HEK293 (cell line): Measurements from ENCODE around the gene PTPRJ.

Source experiments
- KLF10 ChIP-seq: fragments of 450-650 bp; IDR thresholded peaks from 2 replicates; pipeline ENCODE4 v1.5.1; 2018; ENCODE audit warnings: missing biosample characterization, mild to moderate bottlenecking, missing genetic modification characterization
- OSR2 ChIP-seq: fragments of 450-650 bp; formaldehyde crosslinking; IDR thresholded peaks from 2 replicates; pipeline ENCODE4 v1.5.1; 2016; ENCODE audit warnings: missing biosample characterization, missing genetic modification characterization
- OVOL3 ChIP-seq: fragments of 450-650 bp; formaldehyde crosslinking; IDR thresholded peaks from 2 replicates; pipeline ENCODE4 v1.5.1; 2016; ENCODE audit warnings: missing biosample characterization, missing genetic modification characterization
- PRDM6 ChIP-seq: fragments of 450-650 bp; formaldehyde crosslinking; IDR thresholded peaks from 2 replicates; pipeline ENCODE4 v1.5.1; 2017; ENCODE audit warnings: missing biosample characterization, missing genetic modification characterization
- SCRT2 ChIP-seq: fragments of 450-650 bp; formaldehyde crosslinking; IDR thresholded peaks from 2 replicates; pipeline ENCODE4 v1.5.1; 2016; ENCODE audit warnings: missing biosample characterization, missing genetic modification characterization
- TSHZ1 ChIP-seq: fragments of 450-650 bp; formaldehyde crosslinking; IDR thresholded peaks from 2 replicates; pipeline ENCODE4 v1.5.1; 2016; ENCODE audit warnings: missing biosample characterization, missing genetic modification characterization, borderline replicate concordance
- WT1 ChIP-seq: fragments of 450-650 bp; formaldehyde crosslinking; IDR thresholded peaks from 2 replicates; pipeline ENCODE4 v1.5.1; 2016; ENCODE audit warnings: missing biosample characterization, missing genetic modification characterization
- ZBTB20 ChIP-seq: fragments of 450-650 bp; formaldehyde crosslinking; IDR thresholded peaks from 2 replicates; pipeline ENCODE4 v1.5.1; 2016; ENCODE audit warnings: missing biosample characterization, missing genetic modification characterization
- ZBTB44 ChIP-seq: fragments of 450-650 bp; IDR thresholded peaks from 2 replicates; pipeline ENCODE4 v1.5.1; 2018; ENCODE audit warnings: missing biosample characterization, mild to moderate bottlenecking, missing genetic modification characterization
- ZBTB48 ChIP-seq: fragments of 450-650 bp; formaldehyde crosslinking; IDR thresholded peaks from 2 replicates; pipeline ENCODE4 v1.5.1; 2016; ENCODE audit warnings: missing biosample characterization, missing genetic modification characterization
- ZNF248 ChIP-seq: fragments of 450-650 bp; formaldehyde crosslinking; IDR thresholded peaks from 2 replicates; pipeline ENCODE4 v1.5.1; 2017; ENCODE audit warnings: missing biosample characterization, missing genetic modification characterization
- ZNF274 ChIP-seq, 2 experiments: fragments of 200-500 bp in 1 of 2; fragments of 450-650 bp in 1 of 2; sonication (Bioruptor generic) in 1 of 2; formaldehyde crosslinking in 1 of 2; IDR thresholded peaks; 2 replicates each; pipeline versions ENCODE4 v1.5.1 to v1.6.1; 2014 to 2016; ENCODE audit warnings: borderline replicate concordance in 1 of 2, inconsistent platforms in 1 of 2, low read length in 1 of 2, missing biosample characterization in 1 of 2, missing genetic modification characterization in 1 of 2
- ZNF302 ChIP-seq: fragments of 450-650 bp; formaldehyde crosslinking; IDR thresholded peaks from 2 replicates; pipeline ENCODE4 v1.5.1; 2016; ENCODE audit warnings: missing biosample characterization, missing genetic modification characterization, low read depth
- ZNF37A ChIP-seq: fragments of 450-650 bp; IDR thresholded peaks from 2 replicates; pipeline ENCODE4 v1.5.1; 2018; ENCODE audit warnings: missing biosample characterization, missing genetic modification characterization
- ZNF48 ChIP-seq: fragments of 450-650 bp; formaldehyde crosslinking; IDR thresholded peaks from 2 replicates; pipeline ENCODE4 v1.5.1; 2016; ENCODE audit warnings: missing biosample characterization, missing genetic modification characterization
- ZNF510 ChIP-seq: fragments of 450-650 bp; formaldehyde crosslinking; IDR thresholded peaks from 2 replicates; pipeline ENCODE4 v1.5.1; 2018; ENCODE audit warnings: mild to moderate bottlenecking, missing genetic modification characterization, missing biosample characterization; ENCODE audit not compliant: insufficient replicate concordance
- ZNF521 ChIP-seq: fragments of 450-650 bp; formaldehyde crosslinking; IDR thresholded peaks from 2 replicates; pipeline ENCODE4 v1.5.1; 2017; ENCODE audit warnings: missing biosample characterization, mild to moderate bottlenecking, missing genetic modification characterization
- ZNF548 ChIP-seq: fragments of 450-650 bp; formaldehyde crosslinking; IDR thresholded peaks from 2 replicates; pipeline ENCODE4 v1.5.1; 2016; ENCODE audit warnings: missing biosample characterization, missing genetic modification characterization
- ZNF629 ChIP-seq: fragments of 450-650 bp; formaldehyde crosslinking; IDR thresholded peaks from 2 replicates; pipeline ENCODE4 v1.5.1; 2017; ENCODE audit warnings: missing biosample characterization, missing genetic modification characterization
- ZNF670 ChIP-seq: fragments of 450-650 bp; formaldehyde crosslinking; IDR thresholded peaks from 2 replicates; pipeline ENCODE4 v1.5.1; 2016; ENCODE audit warnings: missing biosample characterization, missing genetic modification characterization, low read depth
- ZNF677 ChIP-seq: fragments of 450-650 bp; IDR thresholded peaks from 2 replicates; pipeline ENCODE4 v1.5.0; 2018; ENCODE audit warnings: missing biosample characterization, mild to moderate bottlenecking, missing genetic modification characterization, moderate library complexity
- ZNF837 ChIP-seq: fragments of 450-650 bp; formaldehyde crosslinking; IDR thresholded peaks from 2 replicates; pipeline ENCODE4 v1.5.1; 2016; ENCODE audit warnings: missing biosample characterization, missing genetic modification characterization
- ZNF843 ChIP-seq: fragments of 450-650 bp; formaldehyde crosslinking; IDR thresholded peaks from 2 replicates; pipeline ENCODE4 v1.5.1; 2016; ENCODE audit warnings: missing biosample characterization, missing genetic modification characterization
- TF ChIP-seq, protein P1 (sequence below): fragments of 450-650 bp; formaldehyde crosslinking; IDR thresholded peaks from 2 replicates; pipeline ENCODE4 v1.5.1; 2016; ENCODE audit warnings: missing biosample characterization, missing genetic modification characterization
- TF ChIP-seq, protein P2 (sequence below): fragments of 450-650 bp; formaldehyde crosslinking; IDR thresholded peaks from 2 replicates; pipeline ENCODE4 v1.5.1; 2016; ENCODE audit warnings: missing biosample characterization, missing genetic modification characterization
- TF ChIP-seq, protein P3 (sequence below): fragments of 450-650 bp; formaldehyde crosslinking; IDR thresholded peaks from 2 replicates; pipeline ENCODE4 v1.5.1; 2016; ENCODE audit warnings: missing biosample characterization, missing genetic modification characterization
- TF ChIP-seq, protein P4 (sequence below): fragments of 450-650 bp; formaldehyde crosslinking; IDR thresholded peaks from 2 replicates; pipeline ENCODE4 v1.5.1; 2016; ENCODE audit warnings: missing biosample characterization, missing genetic modification characterization

Gene PTPRJ

GRCh38 chr11:48088682-48089050, 108.3 kb downstream of the PTPRJ start (continued):
- peak; percentile 40 for TF ChIP-seq PRDM6 (tag by site-specific recombination)
- TF ChIP-seq OSR2 (tag by site-specific recombination), result peak; percentile 77
- TF ChIP-seq ZBTB44 (tag by site-specific recombination), result peak; percentile 84
- no peak for TF ChIP-seq ZNF670 (tag by site-specific recombination)
- peak; percentile 66 for TF ChIP-seq WT1
- no peak; the same call in 1 of the 2 replicates for TF ChIP-seq ZNF843 (tag by site-specific recombination)
- no peak for TF ChIP-seq ZNF510
- TF ChIP-seq, protein P1, sequence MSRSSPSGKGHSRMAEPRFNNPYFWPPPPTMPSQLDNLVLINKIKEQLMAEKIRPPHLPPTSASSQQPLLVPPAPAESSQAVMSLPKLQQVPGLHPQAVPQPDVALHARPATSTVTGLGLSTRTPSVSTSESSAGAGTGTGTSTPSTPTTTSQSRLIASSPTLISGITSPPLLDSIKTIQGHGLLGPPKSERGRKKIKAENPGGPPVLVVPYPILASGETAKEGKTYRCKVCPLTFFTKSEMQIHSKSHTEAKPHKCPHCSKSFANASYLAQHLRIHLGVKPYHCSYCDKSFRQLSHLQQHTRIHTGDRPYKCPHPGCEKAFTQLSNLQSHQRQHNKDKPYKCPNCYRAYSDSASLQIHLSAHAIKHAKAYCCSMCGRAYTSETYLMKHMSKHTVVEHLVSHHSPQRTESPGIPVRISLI (tag by site-specific recombination), result no peak
- no peak for TF ChIP-seq ZNF521 (tag by site-specific recombination)
- TF ChIP-seq ZNF37A, result no peak
- TF ChIP-seq ZNF548 (tag by site-specific recombination), result no peak
- peak; percentile 29; the same call in 1 of the 2 replicates for TF ChIP-seq KLF10
- no peak for TF ChIP-seq ZNF302 (tag by site-specific recombination)
- TF ChIP-seq, protein P2, sequence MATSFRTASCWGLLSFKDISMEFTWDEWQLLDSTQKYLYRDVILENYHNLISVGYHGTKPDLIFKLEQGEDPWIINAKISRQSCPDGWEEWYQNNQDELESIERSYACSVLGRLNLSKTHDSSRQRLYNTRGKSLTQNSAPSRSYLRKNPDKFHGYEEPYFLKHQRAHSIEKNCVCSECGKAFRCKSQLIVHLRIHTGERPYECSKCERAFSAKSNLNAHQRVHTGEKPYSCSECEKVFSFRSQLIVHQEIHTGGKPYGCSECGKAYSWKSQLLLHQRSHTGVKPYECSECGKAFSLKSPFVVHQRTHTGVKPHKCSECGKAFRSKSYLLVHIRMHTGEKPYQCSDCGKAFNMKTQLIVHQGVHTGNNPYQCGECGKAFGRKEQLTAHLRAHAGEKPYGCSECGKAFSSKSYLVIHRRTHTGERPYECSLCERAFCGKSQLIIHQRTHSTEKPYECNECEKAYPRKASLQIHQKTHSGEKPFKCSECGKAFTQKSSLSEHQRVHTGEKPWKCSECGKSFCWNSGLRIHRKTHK (tag by site-specific recombination), result no peak
- TF ChIP-seq, protein P3, sequence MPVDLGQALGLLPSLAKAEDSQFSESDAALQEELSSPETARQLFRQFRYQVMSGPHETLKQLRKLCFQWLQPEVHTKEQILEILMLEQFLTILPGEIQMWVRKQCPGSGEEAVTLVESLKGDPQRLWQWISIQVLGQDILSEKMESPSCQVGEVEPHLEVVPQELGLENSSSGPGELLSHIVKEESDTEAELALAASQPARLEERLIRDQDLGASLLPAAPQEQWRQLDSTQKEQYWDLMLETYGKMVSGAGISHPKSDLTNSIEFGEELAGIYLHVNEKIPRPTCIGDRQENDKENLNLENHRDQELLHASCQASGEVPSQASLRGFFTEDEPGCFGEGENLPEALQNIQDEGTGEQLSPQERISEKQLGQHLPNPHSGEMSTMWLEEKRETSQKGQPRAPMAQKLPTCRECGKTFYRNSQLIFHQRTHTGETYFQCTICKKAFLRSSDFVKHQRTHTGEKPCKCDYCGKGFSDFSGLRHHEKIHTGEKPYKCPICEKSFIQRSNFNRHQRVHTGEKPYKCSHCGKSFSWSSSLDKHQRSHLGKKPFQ, result no peak
- peak; percentile 55 for TF ChIP-seq ZBTB20 (tag by site-specific recombination)
- no peak for TF ChIP-seq ZNF677 (tag by site-specific recombination)
- no peak for TF ChIP-seq TSHZ1 (tag by site-specific recombination)
- TF ChIP-seq OVOL3 (tag by site-specific recombination), result no peak
- TF ChIP-seq ZNF837 (tag by site-specific recombination), result no peak
- TF ChIP-seq ZNF248, result no peak
- TF ChIP-seq, protein P4, sequence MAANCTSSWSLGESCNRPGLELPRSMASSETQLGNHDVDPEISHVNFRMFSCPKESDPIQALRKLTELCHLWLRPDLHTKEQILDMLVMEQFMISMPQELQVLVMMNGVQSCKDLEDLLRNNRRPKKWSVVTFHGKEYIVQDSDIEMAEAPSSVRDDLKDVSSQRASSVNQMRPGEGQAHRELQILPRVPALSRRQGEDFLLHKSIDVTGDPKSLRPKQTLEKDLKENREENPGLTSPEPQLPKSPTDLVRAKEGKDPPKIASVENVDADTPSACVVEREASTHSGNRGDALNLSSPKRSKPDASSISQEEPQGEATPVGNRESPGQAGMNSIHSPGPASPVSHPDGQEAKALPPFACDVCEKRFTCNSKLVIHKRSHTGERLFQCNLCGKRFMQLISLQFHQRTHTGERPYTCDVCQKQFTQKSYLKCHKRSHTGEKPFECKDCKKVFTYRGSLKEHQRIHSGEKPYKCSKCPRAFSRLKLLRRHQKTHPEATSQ (tag by site-specific recombination), result no peak
- no peak for TF ChIP-seq ZBTB48 (tag by site-specific recombination)
- TF ChIP-seq ZNF274 (IDR thresholded peaks at IDR 0.05; ENCODE audit: low read length), result no peak
- no peak for TF ChIP-seq ZNF274 (tag by site-specific recombination; IDR thresholded peaks at IDR 0.05; ENCODE audit: borderline replicate concordance)
- TF ChIP-seq SCRT2 (tag by site-specific recombination), result no peak
- peak; percentile 53 for TF ChIP-seq ZNF629
- TF ChIP-seq ZNF48 (tag by site-specific recombination), result no peak
